PC-3 (cell line): ENCODE results near the gene JARID2.

ENCODE experiments used
- EZH2 ChIP-seq: fragments of 300-600 bp; sonication (generic); IDR thresholded peaks from one replicate; pipeline ENCODE4 v1.6.1; 2017; ENCODE audit warnings: antibody characterized with exemption, mild to moderate bottlenecking, low read length; ENCODE audit not compliant: unreplicated experiment
- TF ChIP-seq, protein P1 (sequence below): fragments of 300-600 bp; sonication (generic); conservative IDR thresholded peaks from 2 replicates; pipeline ENCODE4 v1.5.1; 2017; ENCODE audit warnings: antibody characterized with exemption, low read depth, mild to moderate bottlenecking, low read length

DNA sequence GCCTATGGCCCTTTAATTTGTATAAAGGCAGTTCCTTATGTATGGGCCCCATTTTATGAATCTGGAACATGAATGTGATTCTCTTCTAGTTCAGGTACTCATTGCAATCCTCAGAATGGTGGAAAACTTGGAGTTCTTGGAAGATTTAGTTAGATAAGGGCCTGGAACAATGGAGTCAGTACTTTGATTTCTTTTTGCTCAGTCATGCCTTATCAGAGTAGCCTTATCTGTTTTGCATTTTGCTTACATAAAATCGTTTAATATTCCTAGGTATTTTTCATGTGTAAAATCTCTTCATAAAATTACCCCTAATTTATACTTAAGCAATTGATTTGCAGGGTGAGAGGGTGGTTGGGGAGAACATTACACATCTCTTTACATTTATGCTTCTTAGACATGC lies 160.6 kb downstream of the JARID2 start:
- TF ChIP-seq, protein P1, sequence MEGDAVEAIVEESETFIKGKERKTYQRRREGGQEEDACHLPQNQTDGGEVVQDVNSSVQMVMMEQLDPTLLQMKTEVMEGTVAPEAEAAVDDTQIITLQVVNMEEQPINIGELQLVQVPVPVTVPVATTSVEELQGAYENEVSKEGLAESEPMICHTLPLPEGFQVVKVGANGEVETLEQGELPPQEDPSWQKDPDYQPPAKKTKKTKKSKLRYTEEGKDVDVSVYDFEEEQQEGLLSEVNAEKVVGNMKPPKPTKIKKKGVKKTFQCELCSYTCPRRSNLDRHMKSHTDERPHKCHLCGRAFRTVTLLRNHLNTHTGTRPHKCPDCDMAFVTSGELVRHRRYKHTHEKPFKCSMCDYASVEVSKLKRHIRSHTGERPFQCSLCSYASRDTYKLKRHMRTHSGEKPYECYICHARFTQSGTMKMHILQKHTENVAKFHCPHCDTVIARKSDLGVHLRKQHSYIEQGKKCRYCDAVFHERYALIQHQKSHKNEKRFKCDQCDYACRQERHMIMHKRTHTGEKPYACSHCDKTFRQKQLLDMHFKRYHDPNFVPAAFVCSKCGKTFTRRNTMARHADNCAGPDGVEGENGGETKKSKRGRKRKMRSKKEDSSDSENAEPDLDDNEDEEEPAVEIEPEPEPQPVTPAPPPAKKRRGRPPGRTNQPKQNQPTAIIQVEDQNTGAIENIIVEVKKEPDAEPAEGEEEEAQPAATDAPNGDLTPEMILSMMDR: no peak
- no peak for TF ChIP-seq EZH2
